ENCODE results near the gene TCHH. TPM values are rescaled to one million over a fixed set of nuclear protein-coding genes. Genes with fewer than 3 reads are reported as not detected.

Gene TCHH
- total RNA-seq, 2 experiments from 2014 or later = 0.06 to 0.08 TPM

- DNase-seq (no peak), ATAC-seq (ENCODE audit: low read depth) (no peak)
- Mint-ChIP-seq H3K36me3 (no peaks in the 10 kb centered on the region), H3K4me3 (no peak overlapping the region), H3K9me3 (no peaks in the 10 kb centered on the region), H3K4me1 (no peaks in the 10 kb centered on the region), H3K27ac (no peak overlapping the region), H3K27me3 (peaks cover 29% of the 10 kb centered on the region)
- POLR2A ChIA-PET = no interaction called here
These were observed 48.1 kb downstream of the TCHH start for GRCh38 chr1:152067150-152067549.

GRCh38 chr1:152061952-152062351, 53.3 kb downstream of the TCHH start:
- Mint-ChIP-seq H3K4me3 (no peak overlapping the region), H3K4me1 (no peaks in the 10 kb centered on the region), H3K27ac (no peak overlapping the region), H3K9me3 (no peaks in the 10 kb centered on the region), H3K36me3 (no peaks in the 10 kb centered on the region), H3K27me3 (peaks cover 24% of the 10 kb centered on the region)
- no peak for ATAC-seq (ENCODE audit: low read depth)
- POLR2A ChIA-PET = no interaction called here
- no peak for DNase-seq

Other genes with a start within 250 kb of the TCHH start
- 10 to 100 TPM; 46.6 to 49.7 TPM for gene THEM4, start 205.9 kb downstream of the TCHH start, total RNA-seq
- gene S100A10, start 121.6 kb downstream of the TCHH start, total RNA-seq = 100 to 1,000 TPM; 529 to 544 TPM
- 100 to 1,000 TPM; 241 to 262 TPM for gene S100A11, start 78.4 kb downstream of the TCHH start, total RNA-seq
- gene TCHHL1, start 26.4 kb downstream of the TCHH start, total RNA-seq = not detected
- gene RPTN, start 43.8 kb upstream of the TCHH start, total RNA-seq = not detected
- gene HRNR, start 108.7 kb upstream of the TCHH start, total RNA-seq = not detected
- not detected for gene FLG, start 209.8 kb upstream of the TCHH start, total RNA-seq
- gene FLG2, start 244.6 kb upstream of the TCHH start, total RNA-seq = not detected

All from activated naive CD8-positive, alpha-beta T cell treated with anti-CD3 and anti-CD28 coated beads, Interleukin-2, amount 10 ng/mL, durations not matched to agents 7 days and 5 days (primary cell).